K562 (cell line): ENCODE measurements around the gene KCTD1. TPM values are rescaled to one million over a fixed set of nuclear protein-coding genes. Genes with fewer than 3 reads are reported as not detected.

Experiments used
- ATAC-seq: fragments of 200-7000 bp; cut with Tn5 transposase; 3 replicates; pipeline ENCODE4 v1.9.1; 2020; ENCODE audit warnings: moderate library complexity
- BruUV-seq: library from RNA; stranded (reverse); fragments of 400-500 nt; replicated peaks from 2 replicates; lab custom pipeline; 2021; lab: Mats Ljungman, UMichigan
- CTCF ChIA-PET: fragments of 300-600 bp; formaldehyde crosslinking; extraction: SDS; loops from one replicate; lab custom pipeline; 2021; ENCODE audit warnings: low intra/inter-chr PET ratio; lab: Yijun Ruan, JAX
- POLR2A ChIA-PET: fragments of 300-600, 350-650 bp; sonication (Branson Sonifier 250); formaldehyde crosslinking; extraction: SDS; loops from one replicate; lab custom pipeline; 2021; ENCODE audit warnings: antibody characterized with exemption, inconsistent platforms; lab: Yijun Ruan, JAX
- DNase-seq, 4 experiments: peaks; one replicate each; pipeline versions ENCODE4 v3.0.0 to v3.0.0-alpha.2; 2011 to 2018; ENCODE audit warnings: low spot score in 3 of 4, mixed read lengths in 3 of 4; ENCODE audit errors: extremely low read depth in 1 of 4
- FAIRE-seq: peaks from 2 replicates; lab custom pipeline; 2011; peaks lifted over from hg19 to GRCh38; lab: Jason Lieb, UNC
- H2AFZ ChIP-seq: 2 replicates; pipeline ENCODE4 v1.6.0; 2011; ENCODE audit warnings: low read depth, low read length, control low read depth, inconsistent platforms
- H3K27ac ChIP-seq: fragments of 200-600 bp; 3 replicates; pipeline ENCODE4 v1.8.0; 2011; ENCODE audit warnings: low read depth, mild to moderate bottlenecking, control low read depth, inconsistent platforms, low read length, moderate library complexity, mixed read lengths; ENCODE audit errors: extremely low read depth
- H3K27me3 ChIP-seq, 2 experiments: fragments of 300-600 bp in 1 of 2; 2 replicates in 1 of 2; 3 replicates in 1 of 2; pipeline versions ENCODE4 v1.6.0 to v1.8.0; 2011; ENCODE audit warnings: inconsistent platforms in 2 of 2, low read length in 2 of 2, mild to moderate bottlenecking in 1 of 2, mixed read lengths in 1 of 2, moderate library complexity in 1 of 2; ENCODE audit not compliant: control insufficient read depth in 2 of 2, insufficient read depth in 2 of 2
- H3K36me3 ChIP-seq: fragments of 300-600 bp; 3 replicates; pipeline ENCODE4 v1.8.0; 2011; ENCODE audit warnings: mild to moderate bottlenecking, low read length, inconsistent platforms; ENCODE audit not compliant: control insufficient read depth, insufficient read depth
- H3K4me1 ChIP-seq, 2 experiments: fragments of 200-600 bp in 1 of 2; replicated peaks in 1 of 2; 2 replicates in 1 of 2; 3 replicates in 1 of 2; pipeline versions ENCODE4 v1.5.1 to v1.8.0; 2011; ENCODE audit warnings: inconsistent platforms in 2 of 2, low read length in 2 of 2, mild to moderate bottlenecking in 1 of 2, mixed read lengths in 1 of 2, moderate library complexity in 1 of 2; ENCODE audit not compliant: control insufficient read depth in 2 of 2, insufficient read depth in 2 of 2
- H3K4me2 ChIP-seq: 2 replicates; pipeline ENCODE4 v1.6.1; 2011; ENCODE audit warnings: low read length, control low read depth, inconsistent platforms, mixed read lengths; ENCODE audit not compliant: insufficient read depth
- H3K4me3 ChIP-seq: fragments of 200-600 bp; sonication (generic), shearing (Covaris generic); 2 replicates; pipeline ENCODE4 v1.5.1; 2016; ENCODE audit warnings: control low read depth, inconsistent platforms
- H3K79me2 ChIP-seq: fragments of 200-600 bp; 3 replicates; pipeline ENCODE4 v1.8.0; 2011; ENCODE audit warnings: low read length, inconsistent platforms; ENCODE audit not compliant: control insufficient read depth, insufficient read depth
- H3K9ac ChIP-seq, 2 experiments: 2 replicates each; pipeline versions ENCODE4 v1.6.0 to v1.6.1; 2011; ENCODE audit warnings: low read depth in 2 of 2, low read length in 2 of 2, control low read depth in 1 of 2, inconsistent platforms in 1 of 2, mild to moderate bottlenecking in 1 of 2, mixed read lengths in 1 of 2; ENCODE audit not compliant: insufficient read depth in 1 of 2
- H3K9me1 ChIP-seq: one replicate; pipeline ENCODE4 v1.6.0; 2011; ENCODE audit warnings: inconsistent platforms, mild to moderate bottlenecking, low read length, moderate library complexity; ENCODE audit not compliant: control insufficient read depth, insufficient read depth
- H3K9me3 ChIP-seq: replicated peaks from 2 replicates; pipeline ENCODE4 v1.5.1; 2011; ENCODE audit warnings: low read depth, low read length, inconsistent platforms; ENCODE audit not compliant: control insufficient read depth, insufficient read depth
- H4K20me1 ChIP-seq: replicated peaks from 2 replicates; pipeline ENCODE4 v1.6.1; 2011; ENCODE audit warnings: low read length, inconsistent platforms, mixed read lengths; ENCODE audit not compliant: control insufficient read depth, insufficient read depth
- BHLHE40 ChIP-seq: IDR thresholded peaks from 2 replicates; pipeline ENCODE4 v1.6.1; 2011; ENCODE audit warnings: low read length, improper control_type of control experiment
- EGR1 ChIP-seq: fragments of 450-650 bp; conservative IDR thresholded peaks from 2 replicates; pipeline ENCODE4 v1.6.1; 2017; ENCODE audit warnings: mild to moderate bottlenecking
- KLF1 ChIP-seq: fragments of 450-650 bp; IDR thresholded peaks from 2 replicates; pipeline ENCODE4 v1.6.1; 2016; ENCODE audit warnings: missing genetic modification characterization, missing compliant biosample characterization
- ZNF589 ChIP-seq: fragments of 200-800 bp; sonication (Bioruptor generic); IDR thresholded peaks from 2 replicates; pipeline ENCODE4 v1.6.1; 2016; ENCODE audit warnings: low read depth, missing genetic modification characterization, missing compliant biosample characterization
- WGBS: fragments of 100-300 bp; shearing (Covaris generic); methylation state at CpG from one replicate; pipeline ENCODE4 v1.1.6; 2016; ENCODE audit warnings: low coverage, mixed read lengths; ENCODE audit not compliant: insufficient coverage; ENCODE audit errors: missing lambda C conversion rate; 5-methylcytosine and 5-hydroxymethylcytosine counted together
- in situ Hi-C: fragments of 300-500 bp; cut with MboI; formaldehyde crosslinking; loops from 4 replicates; pipeline ENCODE4 v1.15.0; 2018; ENCODE audit warnings: inconsistent platforms, mixed read lengths
- intact Hi-C: fragments of 100-400 bp; cut with micrococcal nuclease; formaldehyde crosslinking; loops from 2 replicates; pipeline ENCODE4 v1.14.2; 2022
- polyA plus RNA-seq, 8 experiments: library from polyadenylated mRNA; depleted of rRNA in 4 of 8; stranded (reverse) in 5 of 8; unstranded in 3 of 8; fragments of >200 nt; fragmentation: Nextera tagmentation in 2 of 8; fragmentation: Illumina TruSeq in 1 of 8; extraction: Ambion mirVana in 2 of 8; extraction: Trizol in 1 of 8; gene quantifications; 2 replicates each; pipeline versions ENCODE4 v1.2.1 to v1.2.3, GENCODE V29; 2011 to 2014; ENCODE audit warnings: inconsistent platforms in 1 of 8, missing spikeins in 1 of 8
- total RNA-seq, 7 experiments: library from RNA; depleted of rRNA in 6 of 7; stranded (reverse); fragments of >200 nt in 6 of 7; fragmentation: Illumina TruSeq in 2 of 7; extraction: Trizol in 2 of 7; gene quantifications; 2 replicates each; pipeline versions ENCODE4 v1.2.1 to v1.2.3, GENCODE V29; 2011 to 2021; ENCODE audit warnings: low replicate concordance in 1 of 7
- TF ChIP-seq, protein P1 (sequence below): fragments of 250-450 bp; sonication (Bioruptor Pico); IDR thresholded peaks from 2 replicates; pipeline ENCODE4 v1.5.0; 2020; ENCODE audit warnings: mild to moderate bottlenecking
- TF ChIP-seq, protein P2 (sequence below): sonication (generic); formaldehyde crosslinking; IDR thresholded peaks from 2 replicates; pipeline ENCODE4 v1.8.1; 2023; ENCODE audit warnings: mild to moderate bottlenecking, missing genetic modification reagents, moderate library complexity
- TF ChIP-seq, protein P3 (sequence below): fragments of 450-650 bp; conservative IDR thresholded peaks from 2 replicates; pipeline ENCODE4 v1.6.1; 2016; ENCODE audit warnings: missing genetic modification characterization, low read depth, mild to moderate bottlenecking, missing compliant biosample characterization, moderate library complexity

KCTD1 gene
- total and polyA plus RNA-seq, 9 of the 15 experiments (the other 6 are each of a cell fraction or from before 2014, with no cell fraction given): not detected

DNA sequence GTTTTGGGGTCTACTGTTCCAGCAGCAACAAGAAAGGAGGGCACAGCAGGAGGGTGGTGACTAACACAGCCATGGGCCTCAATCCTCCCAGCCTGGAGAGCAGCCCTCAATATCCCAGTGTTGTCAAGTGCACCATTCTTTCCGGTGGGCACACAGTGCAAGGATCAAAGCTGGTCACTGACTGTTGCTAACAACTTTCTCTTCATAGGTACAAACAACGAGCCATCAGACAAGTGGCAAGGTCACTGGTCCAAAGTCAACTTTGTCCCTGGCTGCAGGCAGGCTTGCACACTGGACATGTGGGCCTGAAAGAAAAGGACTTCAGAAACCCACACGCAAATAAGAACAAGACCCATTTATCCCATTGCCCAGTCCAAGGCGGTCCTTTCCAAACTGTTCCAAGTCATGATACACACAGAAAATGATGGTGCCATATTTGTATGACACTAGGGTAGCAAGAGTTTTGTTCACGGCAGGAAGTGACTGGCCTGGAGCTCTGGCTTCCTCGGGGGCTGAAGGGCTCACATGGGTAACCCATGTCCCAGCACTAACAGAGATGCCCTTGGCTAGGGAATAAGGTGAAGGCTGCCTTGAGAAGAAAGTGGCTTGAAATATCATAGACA is 57.0 kb downstream of the KCTD1 start:
- Histone ChIP-seq H3K9me3 (no peaks in the 10 kb centered on the region), H3K27ac (no peak overlapping the region), H2AFZ (no peak overlapping the region), H3K4me2 (no peak overlapping the region), H3K36me3 (no peaks in the 10 kb centered on the region), H3K79me2 (no peaks in the 10 kb centered on the region), H3K4me3 (no peak overlapping the region), H4K20me1 (no peaks in the 10 kb centered on the region), H3K9ac (no peak overlapping the region), H3K9me1 (no peaks in the 10 kb centered on the region), H3K4me1 (no peaks in the 10 kb centered on the region), H3K27me3 (peaks cover 1 to 3% of the 10 kb centered on the region in 2 experiments; a peak in 3 of 5 replicates)
- intact Hi-C loops: no loop called here
- DNase-seq: no peak
- ATAC-seq: no peak; the same call in 2 of the 3 replicates
- POLR2A ChIA-PET: interaction anchor here (0.5 kb wide), 1 partner anchor 432 kb away, joined by 3 read pairs; no protein-coding TSS in a partner anchor
- TF ChIP-seq, protein P1, sequence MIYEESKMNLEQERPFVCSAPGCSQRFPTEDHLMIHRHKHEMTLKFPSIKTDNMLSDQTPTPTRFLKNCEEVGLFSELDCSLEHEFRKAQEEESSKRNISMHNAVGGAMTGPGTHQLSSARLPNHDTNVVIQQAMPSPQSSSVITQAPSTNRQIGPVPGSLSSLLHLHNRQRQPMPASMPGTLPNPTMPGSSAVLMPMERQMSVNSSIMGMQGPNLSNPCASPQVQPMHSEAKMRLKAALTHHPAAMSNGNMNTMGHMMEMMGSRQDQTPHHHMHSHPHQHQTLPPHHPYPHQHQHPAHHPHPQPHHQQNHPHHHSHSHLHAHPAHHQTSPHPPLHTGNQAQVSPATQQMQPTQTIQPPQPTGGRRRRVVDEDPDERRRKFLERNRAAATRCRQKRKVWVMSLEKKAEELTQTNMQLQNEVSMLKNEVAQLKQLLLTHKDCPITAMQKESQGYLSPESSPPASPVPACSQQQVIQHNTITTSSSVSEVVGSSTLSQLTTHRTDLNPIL (CRISPR knock-in tag): no peak
- TF ChIP-seq, protein P2, sequence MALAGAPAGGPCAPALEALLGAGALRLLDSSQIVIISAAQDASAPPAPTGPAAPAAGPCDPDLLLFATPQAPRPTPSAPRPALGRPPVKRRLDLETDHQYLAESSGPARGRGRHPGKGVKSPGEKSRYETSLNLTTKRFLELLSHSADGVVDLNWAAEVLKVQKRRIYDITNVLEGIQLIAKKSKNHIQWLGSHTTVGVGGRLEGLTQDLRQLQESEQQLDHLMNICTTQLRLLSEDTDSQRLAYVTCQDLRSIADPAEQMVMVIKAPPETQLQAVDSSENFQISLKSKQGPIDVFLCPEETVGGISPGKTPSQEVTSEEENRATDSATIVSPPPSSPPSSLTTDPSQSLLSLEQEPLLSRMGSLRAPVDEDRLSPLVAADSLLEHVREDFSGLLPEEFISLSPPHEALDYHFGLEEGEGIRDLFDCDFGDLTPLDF (CRISPR knock-in tag): no peak
- no peak for TF ChIP-seq EGR1
- no peak for TF ChIP-seq ZNF589 (CRISPR knock-in tag)
- TF ChIP-seq BHLHE40: no peak
- TF ChIP-seq KLF1 (tag): no peak
- TF ChIP-seq, protein P3, sequence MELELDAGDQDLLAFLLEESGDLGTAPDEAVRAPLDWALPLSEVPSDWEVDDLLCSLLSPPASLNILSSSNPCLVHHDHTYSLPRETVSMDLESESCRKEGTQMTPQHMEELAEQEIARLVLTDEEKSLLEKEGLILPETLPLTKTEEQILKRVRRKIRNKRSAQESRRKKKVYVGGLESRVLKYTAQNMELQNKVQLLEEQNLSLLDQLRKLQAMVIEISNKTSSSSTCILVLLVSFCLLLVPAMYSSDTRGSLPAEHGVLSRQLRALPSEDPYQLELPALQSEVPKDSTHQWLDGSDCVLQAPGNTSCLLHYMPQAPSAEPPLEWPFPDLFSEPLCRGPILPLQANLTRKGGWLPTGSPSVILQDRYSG: no peak
- in situ Hi-C loops: no loop called here
- no TSS peak for BruUV-seq
- CTCF ChIA-PET: no interaction called here
- no peak for FAIRE-seq
- 3% methylated on average over 6 of the region's 6 CpGs for WGBS
